H1 (cell line): ENCODE results near the gene LRR1. TPM values are rescaled to one million over a fixed set of nuclear protein-coding genes. Genes with fewer than 3 reads are reported as not detected.
A peak's percentile ranks its signal among the peaks of the same experiment; 100 is the strongest.

ENCODE experiments used
- CTCF ChIA-PET: fragments of 300-600 bp; sonication (Branson Sonifier 250); formaldehyde crosslinking; loops from one replicate; lab custom pipeline; 2021; ENCODE audit not compliant: partially characterized antibody; lab: Charles Lee
- POLR2A ChIA-PET: fragments of 300-600 bp; sonication (Branson Sonifier 250); formaldehyde crosslinking; loops from one replicate; lab custom pipeline; 2021; ENCODE audit warnings: inconsistent platforms; ENCODE audit not compliant: partially characterized antibody; lab: Charles Lee
- DNase-seq, 2 experiments: peaks; one replicate each; pipeline versions ENCODE4 v3.0.0 to v3.0.0-alpha.2; 2010 to 2022; ENCODE audit warnings: low spot score in 2 of 2, low read depth in 1 of 2, mixed read lengths in 1 of 2
- FAIRE-seq: peaks from 2 replicates; lab custom pipeline; 2011; peaks lifted over from hg19 to GRCh38; lab: Jason Lieb, UNC
- H2AFZ ChIP-seq: 2 replicates; pipeline ENCODE4 v1.8.1; 2012; ENCODE audit warnings: low read length, inconsistent platforms
- H2AK5ac ChIP-seq: 2 replicates; pipeline ENCODE4 v1.6.1; 2013; ENCODE audit warnings: low read depth, low read length
- H2BK120ac ChIP-seq: replicated peaks from 2 replicates; pipeline ENCODE3; 2013; ENCODE audit warnings: low read depth, low read length, inconsistent platforms
- H2BK12ac ChIP-seq: 2 replicates; pipeline ENCODE4 v1.6.1; 2013; ENCODE audit warnings: low read depth, low read length
- H2BK15ac ChIP-seq: 2 replicates; pipeline ENCODE4 v1.6.1; 2013; ENCODE audit warnings: low read length
- H2BK20ac ChIP-seq: 2 replicates; pipeline ENCODE4 v1.6.1; 2013; ENCODE audit warnings: low read length
- H2BK5ac ChIP-seq: 2 replicates; pipeline ENCODE4 v1.6.1; 2013; ENCODE audit warnings: low read depth, low read length
- H3K14ac ChIP-seq: 2 replicates; pipeline ENCODE4 v1.6.1; 2013; ENCODE audit warnings: inconsistent platforms; ENCODE audit not compliant: insufficient read length
- H3K18ac ChIP-seq: 2 replicates; pipeline ENCODE4 v1.6.1; 2013; ENCODE audit warnings: low read length; ENCODE audit errors: extremely low read depth
- H3K23ac ChIP-seq: 2 replicates; pipeline ENCODE4 v1.6.1; 2013; ENCODE audit warnings: inconsistent platforms; ENCODE audit not compliant: insufficient read length
- H3K23me2 ChIP-seq: 2 replicates; pipeline ENCODE4 v1.6.1; 2013; ENCODE audit warnings: low read depth, low read length
- H3K27ac ChIP-seq: 2 replicates; pipeline ENCODE4 v1.6.1; 2011; ENCODE audit warnings: low read depth, low read length, inconsistent platforms
- H3K27me3 ChIP-seq, 4 experiments: replicated peaks in 1 of 4; 1 replicate in 1 of 4; 2 replicates in 3 of 4; pipeline versions ENCODE4 v1.6.1 to v1.8.1; 2011 to 2013; ENCODE audit warnings: low read length in 3 of 4, mild to moderate bottlenecking in 3 of 4, inconsistent platforms in 2 of 4, mixed read lengths in 2 of 4, moderate library complexity in 1 of 4; ENCODE audit not compliant: control insufficient read depth in 3 of 4, insufficient read depth in 3 of 4; ENCODE audit errors: extremely low read depth in 1 of 4
- H3K36me3 ChIP-seq, 4 experiments: 2 replicates each; pipeline versions ENCODE4 v1.6.1 to v1.8.1; 2011 to 2013; ENCODE audit warnings: mild to moderate bottlenecking in 4 of 4, low read length in 3 of 4, moderate library complexity in 2 of 4, control low read depth in 1 of 4, inconsistent platforms in 1 of 4; ENCODE audit not compliant: insufficient read depth in 4 of 4, control insufficient read depth in 2 of 4
- H3K4ac ChIP-seq: replicated peaks from 2 replicates; pipeline ENCODE3; 2013; ENCODE audit warnings: low read length, low read depth, mixed read lengths, inconsistent platforms; ENCODE audit not compliant: insufficient read length
- H3K4me1 ChIP-seq, 4 experiments: replicated peaks in 1 of 4; 1 replicate in 1 of 4; 2 replicates in 3 of 4; pipeline versions ENCODE4 v1.6.1 to v1.8.1; 2011 to 2013; ENCODE audit warnings: low read length in 3 of 4, inconsistent platforms in 2 of 4, mixed read lengths in 1 of 4; ENCODE audit not compliant: insufficient read depth in 4 of 4, control insufficient read depth in 3 of 4
- H3K4me2 ChIP-seq, 2 experiments: 2 replicates each; pipeline versions ENCODE4 v1.6.1 to v1.8.1; 2011 to 2013; ENCODE audit warnings: low read depth in 2 of 2, low read length in 2 of 2, control low read depth in 1 of 2, inconsistent platforms in 1 of 2, mild to moderate bottlenecking in 1 of 2; ENCODE audit not compliant: insufficient read depth in 1 of 2
- H3K4me3 ChIP-seq, 4 experiments: fragments of 200-600, 300-600 bp in 1 of 4; sonication (generic), shearing (Covaris generic), sonication (Bioruptor Twin) in 1 of 4; 2 replicates each; pipeline versions ENCODE4 v1.5.1 to v1.8.1; 2011 to 2016; ENCODE audit warnings: low read length in 4 of 4, low read depth in 3 of 4, control low read depth in 2 of 4, inconsistent platforms in 2 of 4, mild to moderate bottlenecking in 2 of 4, mixed read lengths in 1 of 4, moderate library complexity in 1 of 4; ENCODE audit not compliant: insufficient read depth in 2 of 4; ENCODE audit errors: extremely low read depth in 1 of 4
- H3K56ac ChIP-seq: replicated peaks from 2 replicates; pipeline ENCODE3; 2013; ENCODE audit warnings: low read depth, mild to moderate bottlenecking, mixed read lengths, low read length, inconsistent platforms; ENCODE audit not compliant: insufficient read length
- H3K79me1 ChIP-seq: 2 replicates; pipeline ENCODE4 v1.6.1; 2013; ENCODE audit warnings: low read depth, low read length, control low read depth
- H3K79me2 ChIP-seq, 2 experiments: 2 replicates each; pipeline versions ENCODE4 v1.6.1 to v1.8.1; 2012 to 2013; ENCODE audit warnings: low read length in 2 of 2, mild to moderate bottlenecking in 2 of 2, inconsistent platforms in 1 of 2; ENCODE audit not compliant: insufficient read depth in 2 of 2, control insufficient read depth in 1 of 2
- H3K9ac ChIP-seq, 4 experiments: replicated peaks in 1 of 4; 1 replicate in 1 of 4; 2 replicates in 3 of 4; pipeline versions ENCODE4 v1.6.1 to v1.8.1; 2011 to 2013; ENCODE audit warnings: low read depth in 3 of 4, low read length in 3 of 4, control low read depth in 2 of 4, mild to moderate bottlenecking in 2 of 4, moderate library complexity in 2 of 4, inconsistent platforms in 1 of 4; ENCODE audit errors: extremely low read depth in 1 of 4
- H3K9me3 ChIP-seq, 2 experiments: 2 replicates each; pipeline versions ENCODE4 v1.6.1 to v1.8.1; 2012 to 2013; ENCODE audit warnings: mild to moderate bottlenecking in 2 of 2, moderate library complexity in 2 of 2, control low read depth in 1 of 2, inconsistent platforms in 1 of 2, low read depth in 1 of 2, low read length in 1 of 2, mixed read lengths in 1 of 2; ENCODE audit not compliant: insufficient read depth in 2 of 2
- H4K20me1 ChIP-seq, 2 experiments: replicated peaks in 1 of 2; 2 replicates each; pipeline versions ENCODE3 to v1.8.1; 2011 to 2013; ENCODE audit warnings: inconsistent platforms in 2 of 2, low read length in 2 of 2, mild to moderate bottlenecking in 1 of 2; ENCODE audit not compliant: insufficient read depth in 2 of 2, control insufficient read depth in 1 of 2
- H4K5ac ChIP-seq: 2 replicates; pipeline ENCODE4 v1.6.1; 2013; ENCODE audit warnings: low read length, low read depth, mixed read lengths, inconsistent platforms; ENCODE audit not compliant: insufficient read length
- H4K8ac ChIP-seq: 2 replicates; pipeline ENCODE4 v1.8.0; 2013; ENCODE audit warnings: mild to moderate bottlenecking, moderate library complexity, low read length, inconsistent platforms; ENCODE audit not compliant: insufficient read depth; ENCODE audit errors: extremely low read depth
- H4K91ac ChIP-seq: replicated peaks from 2 replicates; pipeline ENCODE3; 2013; ENCODE audit warnings: low read length, mixed read lengths, inconsistent platforms; ENCODE audit not compliant: insufficient read length
- CTCF ChIP-seq, 3 experiments: IDR thresholded peaks; 1 replicate in 2 of 3; 2 replicates in 1 of 3; pipeline versions ENCODE4 v1.5.1 to v1.6.1; 2011; ENCODE audit warnings: low read length in 3 of 3, mild to moderate bottlenecking in 3 of 3, inconsistent platforms in 2 of 3, low read depth in 1 of 3, moderate library complexity in 1 of 3; ENCODE audit not compliant: insufficient read depth in 1 of 3; ENCODE audit errors: control extremely low read depth in 1 of 3
- RAD21 ChIP-seq, 2 experiments: IDR thresholded peaks in 1 of 2; conservative IDR thresholded peaks in 1 of 2; 2 replicates each; pipeline ENCODE4 v1.6.1; 2011; ENCODE audit warnings: low read depth in 2 of 2, low read length in 2 of 2, improper control_type of control experiment in 1 of 2, inconsistent platforms in 1 of 2, mild to moderate bottlenecking in 1 of 2, moderate library complexity in 1 of 2
- TAF7 ChIP-seq: optimal IDR thresholded peaks from 2 replicates; pipeline ENCODE3; 2011; ENCODE audit warnings: low read depth, mild to moderate bottlenecking, inconsistent platforms, low read length, moderate library complexity, borderline replicate concordance
- WGBS, 2 experiments: shearing (Covaris generic) in 1 of 2; methylation state at CpG; one replicate each; pipeline versions ENCODE4 v1.1.6 to v1.1.7; 2013 to 2015; ENCODE audit warnings: low lambda C conversion rate in 2 of 2, mixed read lengths in 2 of 2, inconsistent platforms in 1 of 2, low coverage in 1 of 2, missing lambda C conversion rate in 1 of 2; ENCODE audit not compliant: insufficient replicate concordance in 2 of 2, insufficient coverage in 1 of 2, insufficient read length in 1 of 2; ENCODE audit errors: extremely low coverage in 1 of 2, missing lambda C conversion rate in 1 of 2; 5-methylcytosine and 5-hydroxymethylcytosine counted together
- polyA plus RNA-seq, 7 experiments: library from polyadenylated mRNA; depleted of rRNA in 3 of 7; stranded (reverse) in 5 of 7; unstranded in 2 of 7; fragments of >200 nt in 5 of 7; fragments of 200-250 nt in 2 of 7; gene quantifications; 1 replicate in 5 of 7; 2 replicates in 1 of 7; 4 replicates in 1 of 7; pipeline versions ENCODE4 v1.2.1 to v1.2.3, GENCODE V29; 2011 to 2013; ENCODE audit warnings: missing spikeins in 2 of 7, mixed read lengths in 2 of 7
- total RNA-seq: library from RNA; stranded (reverse); fragmentation: NEBNext Ultra II Directional; extraction: Animal tissue kit (Norgen Biotek cat#: 25700); gene quantifications from 2 replicates; pipeline ENCODE4 v1.2.1, GENCODE V29; 2021

LRR1 gene
- total and polyA plus RNA-seq, 2 of the 8 experiments (the other 6 are each of a cell fraction or from before 2014, with no cell fraction given): 30.7 to 37.5 TPM

GRCh38 chr14:49550286-49551184 lies 48.2 kb upstream of the LRR1 start:
- Histone ChIP-seq H2BK20ac (no peak overlapping the region), H4K8ac (no peak overlapping the region), H4K20me1 (no peaks in the 10 kb centered on the region), H2AFZ (no peak overlapping the region), H3K79me2 (no peaks in the 10 kb centered on the region), H3K4me1 (peaks cover 0 to 9% (median 6%) of the 10 kb centered on the region in 4 experiments; a peak in 3 of 7 replicates), H4K91ac (no peak overlapping the region), H3K9ac (no peak overlapping the region), H2BK12ac (no peak overlapping the region), H3K27me3 (no peaks in the 10 kb centered on the region), H3K4ac (no peak overlapping the region), H3K9me3 (no peaks in the 10 kb centered on the region; a peak in 2 of 4 replicates), H3K27ac (no peak overlapping the region), H3K14ac (no peak overlapping the region), H2BK120ac (no peak overlapping the region), H3K4me3 (peak overlapping the region in 1 of 4 experiments; percentile 37; a peak in 1 of 8 replicates), H2BK5ac (no peak overlapping the region), H3K23ac (no peak overlapping the region), H2BK15ac (no peak overlapping the region)
- CTCF ChIA-PET: interaction anchor here (0.6 to 3.0 kb wide), 17 partner anchors 13 to 247 kb away, joined by 3 to 40 read pairs (median 4); no protein-coding TSS in a partner anchor
- POLR2A ChIA-PET: interaction anchor here (0.7 to 1.6 kb wide), 8 partner anchors 13 to 176 kb away, joined by 3 to 10 read pairs (median 3); partner anchors contain the start of genes MGAT2, RPL36AL and RPS29
- no peak for DNase-seq
- WGBS, 2 experiments: 52% methylated on average over 5 of the region's 5 CpGs; no CpG with 5 or more reads in 1 of the 2 experiments
- peak in 2 of 3 experiments; percentile 23 to 55; a peak in 2 of 4 replicates for TF ChIP-seq CTCF (IDR thresholded peaks at IDR 0.05; ENCODE audit: control extremely low read depth in 1 of 3, insufficient read depth in 1 of 3, low read depth in 1 of 3, low read length in 3 of 3)
- TF ChIP-seq TAF7: no peak
- peak; percentile 75 for TF ChIP-seq RAD21 (IDR thresholded peaks at IDR 0.05 in 1 of 2, conservative IDR thresholded peaks at IDR 0.05 in 1 of 2; ENCODE audit: low read depth in 2 of 2, low read length in 2 of 2)
- TF ChIP-seq, all 59 proteins: peak for 2
- Histone ChIP-seq H3K18ac (no peak overlapping the region), H2AK5ac (no peak overlapping the region), H3K79me1 (no peaks in the 10 kb centered on the region), H3K36me3 (no peaks in the 10 kb centered on the region), H3K56ac (no peak overlapping the region), H3K23me2 (no peaks in the 10 kb centered on the region; the same call in 1 of the 2 replicates), H4K5ac (no peak overlapping the region), H3K4me2 (peak overlapping the region; percentile 18 to 40; a peak in 1 of 4 replicates)
- FAIRE-seq: peak; percentile 36
